ENCODE measurements around the gene TSR3. TPM values are rescaled to one million over a fixed set of nuclear protein-coding genes. Genes with fewer than 3 reads are reported as not detected.

The TSR3 gene
- total and polyA plus RNA-seq, 4 donors = 32.1 to 88.0 (median 52.9) TPM

DNA sequence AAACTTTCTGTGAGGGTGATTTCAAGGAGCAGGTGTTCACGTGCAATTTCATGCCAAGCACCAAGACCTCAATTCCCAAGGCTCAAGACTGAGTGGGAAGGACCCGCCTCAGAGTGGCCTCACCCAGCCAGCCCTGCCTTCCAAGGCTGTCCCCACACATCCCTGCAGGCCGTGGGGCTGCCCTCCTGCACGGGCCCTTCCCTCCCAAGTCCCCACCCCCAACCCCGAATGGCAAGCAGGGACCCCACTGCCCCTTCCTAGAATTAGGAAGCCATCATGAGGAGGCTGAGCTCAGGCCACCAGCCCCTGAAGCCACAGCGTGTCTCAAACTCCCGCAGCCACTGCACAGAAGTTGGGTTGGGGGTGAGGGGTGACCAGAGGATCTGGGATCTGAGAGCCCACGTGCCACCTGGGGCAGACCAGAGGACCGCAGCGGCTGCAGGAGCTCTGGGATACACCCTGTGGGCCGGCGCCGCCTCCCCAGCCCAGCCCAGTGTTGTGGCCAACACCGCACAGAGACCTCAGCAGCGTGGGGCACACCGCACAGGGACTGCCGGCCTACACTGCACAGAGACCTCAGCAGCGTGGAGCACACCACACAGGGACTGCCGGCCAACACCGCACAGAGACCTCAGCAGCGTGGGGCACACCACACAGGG is 20.7 kb upstream of the TSR3 start:
- Histone ChIP-seq H3K27ac (ENCODE audit: low read depth in 1 of 2, low read length in 2 of 2) (no peak overlapping the region), H3K4me3 (ENCODE audit: low read length in 2 of 2) (no peak overlapping the region), H3K36me3 (ENCODE audit: control insufficient read depth in 1 of 2, insufficient read depth in 2 of 2, low read length in 1 of 2) (peaks cover 0 to 5% of the 10 kb centered on the region in 2 donors), H3K27me3 (ENCODE audit: control insufficient read depth in 1 of 2, insufficient read depth in 2 of 2, low read length in 1 of 2) (no peaks in the 10 kb centered on the region), H3K4me1 (ENCODE audit: control insufficient read depth in 1 of 2, insufficient read depth in 2 of 2, low read length in 2 of 2) (no peaks in the 10 kb centered on the region), H3K9me3 (ENCODE audit: control insufficient read depth, low read length) (no peaks in the 10 kb centered on the region)
- no peak for ATAC-seq (ENCODE audit: low FRiP score)
- intact Hi-C loops (cut with DNase I) = no loop called here
- DNase-seq = no peak
- 87 to 94% methylated on average over 15 to 18 of the region's 21 CpGs for WGBS, 2 donors

DNA sequence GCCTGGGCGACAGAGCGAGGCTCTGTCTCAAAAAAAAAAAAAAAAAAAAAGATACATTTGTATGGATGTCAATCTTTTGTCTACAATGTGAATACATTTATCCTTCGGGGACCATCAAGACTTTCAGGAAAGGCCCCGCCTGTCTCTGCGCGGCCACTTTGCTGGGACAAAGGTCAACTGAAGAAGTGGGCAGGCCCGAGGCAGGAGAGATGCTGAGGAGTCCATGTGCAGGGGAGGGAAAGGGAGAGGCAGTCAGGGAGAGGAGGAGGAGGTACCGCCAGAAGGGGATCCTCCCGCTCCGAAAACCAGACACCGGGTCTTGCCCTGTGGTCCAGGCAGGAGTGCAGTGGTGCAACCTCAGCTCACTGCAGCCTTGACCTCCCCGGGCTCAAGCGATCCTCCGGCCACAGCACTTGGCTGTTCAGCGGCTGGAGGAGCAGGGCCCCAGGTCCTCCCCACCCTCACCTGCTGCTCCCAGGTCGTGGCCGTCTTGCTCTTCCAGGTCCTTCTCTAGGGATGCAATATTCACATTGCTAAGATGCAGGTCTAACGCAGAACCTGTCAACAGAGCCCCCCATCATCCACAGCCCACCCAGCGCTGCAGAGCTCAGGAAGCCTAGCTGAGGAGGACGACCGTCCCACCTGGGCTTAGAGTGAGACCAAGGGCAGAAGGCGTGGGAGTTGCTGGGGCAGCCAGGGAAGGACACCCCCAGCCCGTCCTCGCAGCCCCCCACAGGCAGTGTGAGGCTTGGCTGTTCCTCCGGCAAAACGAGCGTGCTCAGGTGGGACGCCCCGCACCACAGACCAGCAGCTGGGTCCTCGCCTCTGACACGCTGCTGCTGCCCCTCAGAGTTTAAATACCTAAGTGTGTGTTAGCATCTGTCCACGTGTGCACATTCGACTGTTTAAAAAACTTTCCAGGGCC is 19.6 kb upstream of the TSR3 start:
- H3K36me3 ChIP-seq (ENCODE audit: control insufficient read depth in 1 of 2, insufficient read depth in 2 of 2, low read length in 1 of 2) = peaks cover 0 to 7% of the 10 kb centered on the region in 2 donors
- DNase-seq = no peak
- no peak overlapping the region for H3K27ac ChIP-seq (ENCODE audit: low read depth in 1 of 2, low read length in 2 of 2)
- intact Hi-C loops (cut with DNase I) = no loop called here
- WGBS, 2 donors = 91 to 92% methylated on average over 31 to 33 of the region's 33 CpGs
- H3K4me3 ChIP-seq (ENCODE audit: low read length in 2 of 2) = no peak overlapping the region
- no peaks in the 10 kb centered on the region for H3K9me3 ChIP-seq (ENCODE audit: control insufficient read depth, low read length)
- no peaks in the 10 kb centered on the region for H3K4me1 ChIP-seq (ENCODE audit: control insufficient read depth in 1 of 2, insufficient read depth in 2 of 2, low read length in 2 of 2)
- ATAC-seq (ENCODE audit: low FRiP score) = no peak
- H3K27me3 ChIP-seq (ENCODE audit: control insufficient read depth in 1 of 2, insufficient read depth in 2 of 2, low read length in 1 of 2) = no peaks in the 10 kb centered on the region

DNA sequence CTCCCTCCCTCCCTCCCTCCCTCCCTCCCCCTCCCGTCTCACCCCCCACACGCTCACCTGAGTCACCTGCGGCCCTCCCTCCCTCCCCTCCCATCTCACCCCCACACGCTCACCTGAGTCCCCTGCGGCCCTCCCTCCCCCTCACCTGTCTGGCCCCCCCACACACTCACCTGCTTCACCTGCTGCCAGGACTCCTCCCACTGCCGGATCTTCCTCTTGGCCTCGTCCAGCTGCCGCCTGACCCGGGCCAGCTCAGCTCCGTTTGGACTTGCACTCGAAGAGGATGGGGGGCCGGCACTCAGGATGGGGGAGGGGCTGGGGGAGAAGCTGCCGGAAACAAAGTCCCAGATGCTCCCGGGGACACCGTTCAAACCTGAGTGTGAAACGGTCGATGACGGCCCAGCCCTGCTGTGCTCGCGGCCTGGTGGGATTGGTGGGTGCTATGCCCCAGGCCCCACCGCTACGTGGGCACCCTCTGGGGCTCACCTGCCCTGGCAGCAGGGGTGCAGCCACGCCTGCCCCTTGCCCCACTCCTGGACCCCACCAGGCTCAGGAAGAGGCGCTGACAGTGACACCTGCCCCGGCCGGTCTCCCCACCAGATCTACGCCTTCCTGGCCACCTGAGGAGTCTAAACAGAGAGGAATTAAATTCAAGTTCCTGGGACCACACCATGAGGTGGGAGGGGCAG is 16.0 kb upstream of the TSR3 start:
- Histone ChIP-seq H3K27me3 (ENCODE audit: control insufficient read depth in 1 of 2, insufficient read depth in 2 of 2, low read length in 1 of 2) (no peaks in the 10 kb centered on the region), H3K4me3 (ENCODE audit: low read length in 2 of 2) (no peak overlapping the region), H3K4me1 (ENCODE audit: control insufficient read depth in 1 of 2, insufficient read depth in 2 of 2, low read length in 2 of 2) (no peaks in the 10 kb centered on the region), H3K9me3 (ENCODE audit: control insufficient read depth, low read length) (no peaks in the 10 kb centered on the region), H3K36me3 (ENCODE audit: control insufficient read depth in 1 of 2, insufficient read depth in 2 of 2, low read length in 1 of 2) (peaks cover 0 to 14% of the 10 kb centered on the region in 2 donors), H3K27ac (ENCODE audit: low read depth in 1 of 2, low read length in 2 of 2) (no peak overlapping the region)
- WGBS, 2 donors = 82 to 83% methylated on average over 24 to 27 of the region's 27 CpGs
- intact Hi-C loops (cut with DNase I) = no loop called here
- ATAC-seq (ENCODE audit: low FRiP score) (no peak), DNase-seq (no peak)

DNA sequence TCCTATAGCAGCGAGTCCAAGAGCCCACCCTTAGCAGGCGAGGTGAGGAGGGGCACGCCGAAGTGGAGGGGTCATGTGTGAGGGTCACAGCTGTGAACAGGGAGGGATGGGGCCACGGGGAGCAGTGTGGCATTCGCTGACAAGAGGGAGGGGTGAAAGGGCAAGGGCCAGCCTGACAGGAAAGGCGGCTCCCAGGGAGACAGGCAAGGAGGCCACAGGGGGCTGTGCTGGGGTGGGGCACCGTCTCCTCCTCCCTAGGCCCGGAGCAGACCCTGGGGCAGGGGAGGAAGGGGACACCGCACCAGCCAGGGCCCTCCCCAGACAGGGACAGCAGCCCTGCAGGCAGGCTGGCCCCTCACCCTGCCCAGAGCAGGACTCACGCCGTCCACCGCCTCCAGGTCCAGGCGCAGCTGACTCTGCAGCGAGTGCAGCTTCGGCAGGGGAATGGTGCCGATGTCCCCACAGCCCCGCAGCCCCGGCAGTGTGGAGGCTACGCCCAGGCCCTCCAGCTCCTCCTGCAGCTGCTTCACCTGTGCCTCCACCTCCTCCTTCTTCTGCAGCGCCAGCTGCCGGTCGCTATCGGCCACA is 15.1 kb upstream of the TSR3 start:
- Histone ChIP-seq H3K4me3 (ENCODE audit: low read length in 2 of 2) (no peak overlapping the region), H3K27ac (ENCODE audit: low read depth in 1 of 2, low read length in 2 of 2) (no peak overlapping the region), H3K4me1 (ENCODE audit: control insufficient read depth in 1 of 2, insufficient read depth in 2 of 2, low read length in 2 of 2) (no peaks in the 10 kb centered on the region), H3K27me3 (ENCODE audit: control insufficient read depth in 1 of 2, insufficient read depth in 2 of 2, low read length in 1 of 2) (no peaks in the 10 kb centered on the region), H3K9me3 (ENCODE audit: control insufficient read depth, low read length) (no peaks in the 10 kb centered on the region), H3K36me3 (ENCODE audit: control insufficient read depth in 1 of 2, insufficient read depth in 2 of 2, low read length in 1 of 2) (peaks cover 0 to 14% of the 10 kb centered on the region in 2 donors)
- WGBS, 2 donors = 82 to 84% methylated on average over 18 to 24 of the region's 24 CpGs
- no peak for ATAC-seq (ENCODE audit: low FRiP score)
- intact Hi-C loops (cut with DNase I) = no loop called here
- peak in 1 of 2 donors; percentile 46 for DNase-seq

DNA sequence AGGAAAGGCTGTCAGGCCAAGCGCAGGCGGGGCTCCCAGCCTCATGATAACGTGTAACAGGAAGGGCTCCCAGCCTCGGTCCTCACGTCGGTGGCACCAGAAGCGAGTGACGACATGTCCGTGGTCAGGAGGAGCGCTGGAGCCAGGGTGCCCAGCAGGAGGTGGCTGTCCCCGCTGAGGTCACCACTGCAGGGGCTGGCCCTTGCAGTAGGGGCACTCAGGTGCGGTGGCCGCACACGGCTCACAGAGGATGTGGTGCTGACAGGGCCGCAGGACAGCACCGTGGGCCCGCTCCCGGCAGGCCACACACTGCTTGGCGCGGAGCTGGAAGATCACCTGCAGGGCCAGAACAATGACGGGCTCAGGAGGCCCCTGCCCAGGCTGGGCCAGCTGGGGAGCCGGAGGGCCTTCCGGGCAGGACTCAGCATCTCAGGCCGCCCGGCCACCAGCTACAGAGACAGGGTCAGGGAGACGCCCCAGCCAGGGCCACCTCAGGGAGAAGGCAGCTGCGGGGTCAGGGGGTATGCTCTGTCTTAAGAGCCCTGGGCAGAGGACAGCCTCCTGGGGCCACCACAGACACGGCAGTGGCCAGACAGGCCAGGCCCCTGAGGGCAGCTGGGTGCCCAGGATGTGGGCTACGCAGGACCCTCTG is 14.5 kb upstream of the TSR3 start:
- intact Hi-C loops (cut with DNase I) = no loop called here
- peak; percentile 31 for ATAC-seq (ENCODE audit: low FRiP score)
- H3K36me3 ChIP-seq (ENCODE audit: control insufficient read depth in 1 of 2, insufficient read depth in 2 of 2, low read length in 1 of 2) = peaks cover 0 to 12% of the 10 kb centered on the region in 2 donors

DNA sequence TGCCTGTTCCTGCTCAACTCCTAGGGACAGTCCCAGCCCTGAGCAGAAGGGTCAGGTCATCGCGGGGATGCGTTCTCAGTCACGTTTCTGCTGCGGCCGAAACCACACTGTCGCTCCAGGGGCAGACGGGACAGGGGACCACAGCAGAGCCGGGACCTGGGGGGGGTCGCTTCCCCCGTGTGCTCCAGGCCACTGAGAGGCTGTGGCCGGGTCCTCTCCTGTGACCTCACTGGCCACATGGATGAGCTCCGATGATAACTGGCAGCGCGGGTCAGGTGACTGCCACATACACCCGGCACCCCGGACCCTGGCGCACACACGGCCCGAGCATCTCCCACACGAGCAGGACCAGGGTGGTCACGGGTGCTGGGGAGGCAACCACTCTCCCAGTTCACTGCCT is 12.8 kb upstream of the TSR3 start:
- Histone ChIP-seq H3K9me3 (ENCODE audit: control insufficient read depth, low read length) (no peaks in the 10 kb centered on the region), H3K36me3 (ENCODE audit: control insufficient read depth in 1 of 2, insufficient read depth in 2 of 2, low read length in 1 of 2) (peaks cover 0 to 9% of the 10 kb centered on the region in 2 donors), H3K4me1 (ENCODE audit: control insufficient read depth in 1 of 2, insufficient read depth in 2 of 2, low read length in 2 of 2) (no peaks in the 10 kb centered on the region), H3K4me3 (ENCODE audit: low read length in 2 of 2) (no peak overlapping the region), H3K27ac (ENCODE audit: low read depth in 1 of 2, low read length in 2 of 2) (no peak overlapping the region), H3K27me3 (ENCODE audit: control insufficient read depth in 1 of 2, insufficient read depth in 2 of 2, low read length in 1 of 2) (no peaks in the 10 kb centered on the region)
- intact Hi-C loops (cut with DNase I) = no loop called here
- ATAC-seq (ENCODE audit: low FRiP score) (no peak), DNase-seq (no peak)
- 87 to 89% methylated on average over 22 of the region's 22 CpGs for WGBS, 2 donors

More for the DNA sequence above, 14.5 kb upstream of the TSR3 start:
- H3K27ac ChIP-seq (ENCODE audit: low read depth in 1 of 2, low read length in 2 of 2) = no peak overlapping the region
- H3K4me1 ChIP-seq (ENCODE audit: control insufficient read depth in 1 of 2, insufficient read depth in 2 of 2, low read length in 2 of 2) = no peaks in the 10 kb centered on the region
- H3K4me3 ChIP-seq (ENCODE audit: low read length in 2 of 2) = no peak overlapping the region
- H3K9me3 ChIP-seq (ENCODE audit: control insufficient read depth, low read length) = no peaks in the 10 kb centered on the region
- peak in 1 of 2 donors; percentile 34 for DNase-seq
- WGBS, 2 donors = 90 to 91% methylated on average over 28 to 29 of the region's 29 CpGs
- no peaks in the 10 kb centered on the region for H3K27me3 ChIP-seq (ENCODE audit: control insufficient read depth in 1 of 2, insufficient read depth in 2 of 2, low read length in 1 of 2)

DNA sequence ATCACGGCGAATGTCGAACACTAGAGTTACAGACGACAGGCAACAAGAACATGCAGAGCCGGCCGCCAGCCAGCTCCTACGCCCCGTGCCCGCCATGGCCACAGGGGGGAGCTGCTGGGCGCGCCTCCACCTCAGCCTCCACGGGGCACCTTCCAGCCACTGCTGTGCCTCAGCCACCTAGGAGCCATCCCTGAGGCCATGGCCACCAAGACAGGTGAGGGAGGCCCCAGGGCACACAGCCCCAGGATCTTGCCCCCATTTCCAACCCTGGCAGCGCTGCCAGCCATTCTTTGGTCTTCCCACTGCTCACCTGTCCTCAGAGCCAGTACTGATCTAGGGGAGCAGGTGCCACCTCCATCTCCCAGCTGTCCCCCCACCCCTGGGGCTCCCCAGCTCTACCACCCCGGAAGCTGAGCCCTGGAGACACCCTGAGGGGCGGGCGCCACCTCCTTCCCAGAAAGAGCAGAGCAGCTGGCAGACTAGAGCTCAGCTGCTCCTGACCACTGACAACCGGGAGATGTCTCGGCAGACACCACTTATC is 11.9 kb upstream of the TSR3 start:
- no peak overlapping the region for H3K27ac ChIP-seq (ENCODE audit: low read depth in 1 of 2, low read length in 2 of 2)
- 54 to 55% methylated on average over 18 of the region's 18 CpGs for WGBS, 2 donors
- DNase-seq (no peak), ATAC-seq (ENCODE audit: low FRiP score) (peak; percentile 67)
- H3K27me3 ChIP-seq (ENCODE audit: control insufficient read depth in 1 of 2, insufficient read depth in 2 of 2, low read length in 1 of 2) = no peaks in the 10 kb centered on the region
- H3K4me3 ChIP-seq (ENCODE audit: low read length in 2 of 2) = no peak overlapping the region
- peaks cover 0 to 9% of the 10 kb centered on the region in 2 donors for H3K36me3 ChIP-seq (ENCODE audit: control insufficient read depth in 1 of 2, insufficient read depth in 2 of 2, low read length in 1 of 2)
- intact Hi-C loops (cut with DNase I) = no loop called here
- no peaks in the 10 kb centered on the region for H3K4me1 ChIP-seq (ENCODE audit: control insufficient read depth in 1 of 2, insufficient read depth in 2 of 2, low read length in 2 of 2)
- no peaks in the 10 kb centered on the region for H3K9me3 ChIP-seq (ENCODE audit: control insufficient read depth, low read length)

DNA sequence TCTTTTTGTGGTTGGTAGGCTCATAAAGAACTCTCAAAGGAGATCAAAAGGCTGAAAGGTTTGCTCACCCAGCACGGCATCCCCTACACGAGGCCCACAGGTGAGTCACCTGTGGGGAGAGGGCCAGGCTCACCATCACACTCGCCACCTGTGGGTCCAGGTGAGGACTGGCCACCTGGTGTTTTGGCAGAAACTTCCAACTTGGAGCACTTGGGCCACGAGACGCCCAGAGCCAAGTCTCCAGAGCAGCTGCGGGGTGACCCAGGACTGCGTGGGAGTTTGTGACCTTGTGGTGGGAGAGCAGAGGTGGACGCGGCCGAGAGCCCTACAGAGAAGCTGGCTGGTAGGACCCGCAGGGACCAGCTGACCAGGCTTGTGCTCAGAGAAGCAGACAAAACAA is 11.1 kb upstream of the TSR3 start:
- Histone ChIP-seq H3K9me3 (ENCODE audit: control insufficient read depth, low read length) (no peaks in the 10 kb centered on the region), H3K4me3 (ENCODE audit: low read length in 2 of 2) (no peak overlapping the region), H3K27ac (ENCODE audit: low read depth in 1 of 2, low read length in 2 of 2) (no peak overlapping the region), H3K27me3 (ENCODE audit: control insufficient read depth in 1 of 2, insufficient read depth in 2 of 2, low read length in 1 of 2) (no peaks in the 10 kb centered on the region), H3K36me3 (ENCODE audit: control insufficient read depth in 1 of 2, insufficient read depth in 2 of 2, low read length in 1 of 2) (peaks cover 0 to 9% of the 10 kb centered on the region in 2 donors), H3K4me1 (ENCODE audit: control insufficient read depth in 1 of 2, insufficient read depth in 2 of 2, low read length in 2 of 2) (no peaks in the 10 kb centered on the region)
- WGBS, 2 donors = 85 to 86% methylated on average over 11 of the region's 11 CpGs
- no peak for ATAC-seq (ENCODE audit: low FRiP score)
- intact Hi-C loops (cut with DNase I) = no loop called here
- no peak for DNase-seq
